Stomach (tissue), 9 donors: ENCODE measurements around the gene BTLA. TPM values are rescaled to one million over a fixed set of nuclear protein-coding genes. Genes with fewer than 3 reads are reported as not detected.

ENCODE experiments used
- DNase-seq, 2 donors: peaks; one replicate each; pipeline versions ENCODE4 v3.0.0 to v3.0.0-alpha.2; 2013 to 2019
- H3K27ac ChIP-seq, 5 donors: fragments of 200-600 bp in 4 of 5; sonication (generic) in 4 of 5; one replicate each; pipeline ENCODE4 v1.5.1; 2013 to 2019; ENCODE audit warnings: mild to moderate bottlenecking in 1 of 5, moderate library complexity in 1 of 5
- H3K27me3 ChIP-seq, 3 donors: fragments of 200-600 bp; sonication (generic); one replicate each; pipeline ENCODE4 v1.5.1; 2017 to 2019; ENCODE audit warnings: mixed run types in 1 of 3
- H3K36me3 ChIP-seq, 4 donors: fragments of 200-600 bp; sonication (generic); 1 replicate in 3 of 4; 2 replicates in 1 of 4; pipeline ENCODE4 v1.5.1; 2016 to 2019
- H3K4me1 ChIP-seq, 4 donors: fragments of 200-600 bp; sonication (generic); one replicate each; pipeline ENCODE4 v1.5.1; 2016 to 2019
- H3K4me3 ChIP-seq, 4 donors: fragments of 200-600 bp; sonication (generic) in 3 of 4; one replicate each; pipeline ENCODE4 v1.5.1; 2016 to 2019; ENCODE audit warnings: mild to moderate bottlenecking in 1 of 4
- H3K9me3 ChIP-seq, 4 donors: fragments of 200-600 bp; sonication (generic); one replicate each; pipeline ENCODE4 v1.5.1; 2016 to 2019
- CTCF ChIP-seq, 7 experiments: fragments of 450-650 bp in 4 of 7; fragments of 200-600 bp in 3 of 7; sonication (generic) in 3 of 7; IDR thresholded peaks; one replicate each; pipeline ENCODE4 v1.5.1; 2016 to 2019; ENCODE audit warnings: antibody characterized with exemption in 7 of 7, control low read depth in 2 of 7, mild to moderate bottlenecking in 1 of 7
- EP300 ChIP-seq: sonication (generic); formaldehyde crosslinking; IDR thresholded peaks from one replicate; pipeline ENCODE4 v1.6.1; 2017; ENCODE audit warnings: antibody characterized with exemption
- POLR2A ChIP-seq, 4 donors: fragments of 450-650 bp; IDR thresholded peaks; one replicate each; pipeline ENCODE4 v1.6.1; 2016; ENCODE audit warnings: antibody characterized with exemption in 4 of 4, control low read depth in 2 of 4, mild to moderate bottlenecking in 1 of 4, moderate library complexity in 1 of 4
- POLR2AphosphoS5 ChIP-seq, 3 donors: sonication (generic); formaldehyde crosslinking; IDR thresholded peaks; one replicate each; pipeline ENCODE4 v1.6.1; 2016; ENCODE audit warnings: antibody characterized with exemption in 3 of 3
- WGBS, 5 donors: extraction: QIAGEN DNeasy Blood & Tissue Kit in 3 of 5; methylation state at CpG; one replicate each; pipeline versions ENCODE4 v1.1.5 to v1.1.7; 2013 to 2018; 5-methylcytosine and 5-hydroxymethylcytosine counted together
- intact Hi-C: fragments of 100-400 bp; cut with DNase I; formaldehyde crosslinking; loops from one replicate; pipeline ENCODE4 v1.15.1; 2023; ENCODE audit warnings: low total_unique reads
- polyA plus RNA-seq, 3 donors: library from polyadenylated mRNA; stranded (reverse); fragments of 200-250 nt; gene quantifications; one replicate each; pipeline ENCODE4 v1.2.3, GENCODE V29; 2013
- total RNA-seq, 5 donors: library from RNA; depleted of rRNA; stranded (reverse); fragments of >200 nt; gene quantifications; one replicate each; pipeline versions ENCODE4 v1.1.0 to v1.2.3, GENCODE V29; 2014 to 2016
- donor health status: healthy with polysubstance abuse.
- donor health status: Bipolar disorder and iron deficiency.
- donor health status: healthy.

The BTLA gene
- total and polyA plus RNA-seq, 8 donors = 1.1 to 2.4 TPM; not detected in 6

- H3K36me3 ChIP-seq = no peaks in the 10 kb centered on the region
- no peak for TF ChIP-seq POLR2AphosphoS5 (IDR thresholded peaks at IDR 0.05)
- no peak for TF ChIP-seq EP300
- TF ChIP-seq CTCF (IDR thresholded peaks at IDR 0.05) = no peak
- TF ChIP-seq POLR2A (IDR thresholded peaks at IDR 0.05) = no peak
- no peak overlapping the region for H3K4me3 ChIP-seq
- no peak for DNase-seq
- H3K9me3 ChIP-seq = no peaks in the 10 kb centered on the region
- H3K4me1 ChIP-seq = no peaks in the 10 kb centered on the region
- no peaks in the 10 kb centered on the region for H3K27me3 ChIP-seq
- H3K27ac ChIP-seq = no peak overlapping the region
- 85 to 98% (median 96%) methylated on average over 1 of the region's 1 CpG for WGBS, 5 donors
- intact Hi-C loops = no loop called here
Measured at GRCh38 chr3:112492124-112492523, 7.1 kb downstream of the BTLA start.

DNA sequence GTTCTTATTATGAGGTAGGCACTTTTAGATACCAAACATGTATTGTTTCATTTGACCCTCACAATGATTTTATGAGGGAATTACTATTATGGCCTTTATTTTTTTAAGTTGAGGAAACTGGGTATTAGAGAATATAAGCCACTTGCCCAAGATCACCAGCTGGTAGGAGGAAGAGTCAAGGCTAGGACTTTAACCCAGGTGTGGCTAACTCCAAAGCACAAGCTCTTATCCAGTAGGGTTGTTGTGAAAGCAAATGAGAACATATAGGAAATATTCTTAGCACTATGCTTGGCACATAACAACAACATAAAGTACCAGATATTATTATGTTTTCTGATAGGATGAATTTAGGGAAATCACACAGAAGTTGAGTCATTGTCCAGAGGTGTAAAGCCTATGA, 7.9 kb downstream of the BTLA start:
- no peak for DNase-seq
- Histone ChIP-seq H3K36me3 (no peaks in the 10 kb centered on the region), H3K27me3 (no peaks in the 10 kb centered on the region), H3K27ac (no peak overlapping the region), H3K4me1 (no peaks in the 10 kb centered on the region), H3K9me3 (no peaks in the 10 kb centered on the region), H3K4me3 (no peak overlapping the region)
- TF ChIP-seq POLR2AphosphoS5 (IDR thresholded peaks at IDR 0.05) (no peak), POLR2A (IDR thresholded peaks at IDR 0.05) (no peak), CTCF (IDR thresholded peaks at IDR 0.05) (no peak), EP300 (no peak)
- intact Hi-C loops = no loop called here

DNA sequence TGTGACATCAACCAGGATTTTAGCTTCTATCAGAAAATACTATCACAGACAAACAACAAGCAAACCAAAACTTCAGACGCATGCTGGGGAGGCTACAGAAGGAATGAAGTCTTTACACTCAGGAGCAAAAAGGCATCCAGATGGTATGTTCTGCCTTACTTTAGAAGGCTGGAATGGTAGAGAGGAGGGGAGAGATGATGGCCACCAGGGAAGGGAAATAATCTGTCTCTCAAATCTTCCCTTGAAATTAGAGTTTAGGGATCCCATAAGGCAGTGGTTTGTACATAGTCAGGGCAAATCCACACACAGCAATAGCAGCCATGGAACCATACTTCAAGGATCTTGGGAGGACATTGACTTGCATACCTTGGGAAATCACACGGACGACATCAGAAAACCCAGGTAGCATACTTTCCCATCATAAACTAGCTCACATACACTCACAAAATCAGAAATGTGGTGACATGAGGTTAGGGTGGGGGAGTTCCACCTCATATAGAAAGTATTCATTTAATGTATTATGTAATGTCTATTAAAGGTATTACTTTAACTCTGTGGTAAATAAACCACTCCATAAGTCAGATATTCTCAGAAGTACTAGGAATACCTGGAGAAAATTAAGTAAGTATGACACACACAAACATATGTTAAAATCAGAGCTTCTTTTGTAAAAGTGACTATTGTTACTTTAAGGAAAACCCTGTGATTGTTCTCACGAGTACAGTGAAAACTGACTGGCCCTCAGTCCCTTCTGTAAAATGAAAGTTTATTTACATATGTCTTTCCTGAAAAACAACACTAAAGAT, 9.4 kb downstream of the BTLA start:
- H3K27ac ChIP-seq = no peak overlapping the region
- no peaks in the 10 kb centered on the region for H3K9me3 ChIP-seq
- intact Hi-C loops = no loop called here
- TF ChIP-seq CTCF (IDR thresholded peaks at IDR 0.05) (no peak), EP300 (no peak), POLR2A (IDR thresholded peaks at IDR 0.05) (no peak), POLR2AphosphoS5 (IDR thresholded peaks at IDR 0.05) (no peak)
- no peaks in the 10 kb centered on the region for H3K4me1 ChIP-seq
- no peak for DNase-seq
- H3K27me3 ChIP-seq = no peaks in the 10 kb centered on the region
- H3K36me3 ChIP-seq = no peaks in the 10 kb centered on the region
- 71 to 82% (median 74%) methylated on average over 4 of the region's 4 CpGs for WGBS, 5 donors
- H3K4me3 ChIP-seq = no peak overlapping the region

DNA sequence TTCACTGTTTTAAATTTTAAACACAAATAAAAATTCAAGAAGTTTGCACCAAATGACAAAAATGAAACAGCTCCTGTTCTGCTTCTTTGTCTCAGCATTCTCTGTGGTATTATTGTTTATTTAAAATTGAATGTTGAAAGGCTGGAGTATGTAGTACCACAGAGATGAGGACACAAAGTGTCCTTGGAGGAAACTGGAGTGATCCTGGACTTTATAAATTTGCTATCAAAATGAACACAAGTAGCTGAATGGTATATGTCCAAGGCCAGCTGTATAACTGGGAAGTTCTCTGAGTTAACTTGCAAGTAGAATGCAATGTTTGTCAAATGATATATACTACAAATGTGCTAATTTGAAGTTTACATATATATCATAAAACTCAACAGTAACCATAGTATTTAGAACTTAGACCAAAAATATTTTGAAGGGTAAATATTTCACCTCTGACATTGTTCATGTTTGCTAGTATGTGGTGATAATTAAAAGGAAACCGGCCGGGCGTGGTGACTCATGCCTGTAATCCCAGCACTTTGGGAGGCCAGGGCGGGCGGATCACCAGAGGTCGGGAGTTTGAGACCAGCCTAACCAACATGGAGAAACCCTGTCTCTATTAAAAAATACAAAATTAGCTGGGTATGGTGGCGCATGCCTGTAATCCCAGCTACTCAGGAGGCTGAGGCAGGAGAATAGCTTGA, 12.3 kb downstream of the BTLA start:
- no peak for DNase-seq
- no peaks in the 10 kb centered on the region for H3K27me3 ChIP-seq
- intact Hi-C loops = no loop called here
- 67 to 83% (median 74%) methylated on average over 7 of the region's 7 CpGs for WGBS, 5 donors
- no peak for TF ChIP-seq EP300
- no peak for TF ChIP-seq POLR2A (IDR thresholded peaks at IDR 0.05)
- no peak for TF ChIP-seq CTCF (IDR thresholded peaks at IDR 0.05)
- TF ChIP-seq POLR2AphosphoS5 (IDR thresholded peaks at IDR 0.05) = no peak
- no peaks in the 10 kb centered on the region for H3K36me3 ChIP-seq
- H3K4me3 ChIP-seq = no peak overlapping the region
- H3K9me3 ChIP-seq = no peaks in the 10 kb centered on the region
- H3K4me1 ChIP-seq = no peaks in the 10 kb centered on the region
- no peak overlapping the region for H3K27ac ChIP-seq
